Smooth muscle cell of the brain vasculature (primary cell): ENCODE data around the gene EPHA5.

Experiments used
- DNase-seq: peaks from one replicate; pipeline ENCODE4 v3.0.0-alpha.2; 2012; ENCODE audit warnings: low read depth, low spot score

The EPHA5 gene

GRCh38 chr4:65670331-65671031 is at the start of gene EPHA5:
TSS of gene EPHA5 (minus strand) at chr4:65670489. CDS start at chr4:65669742, 747 bp downstream.
- no peak for DNase-seq

- no peak for DNase-seq
Measured at GRCh38 chr4:65719635-65720034, 49.3 kb upstream of the EPHA5 start.

GRCh38 chr4:65698631-65699030 is 28.3 kb upstream of the EPHA5 start:
- no peak for DNase-seq

- no peak for DNase-seq
Measured at GRCh38 chr4:65696436-65696835, 26.1 kb upstream of the EPHA5 start.

- no peak for DNase-seq
Measured at GRCh38 chr4:65671372-65671771, 1.1 kb upstream of the EPHA5 start.

GRCh38 chr4:65670020-65670330 is 314 bp downstream of the EPHA5 start:
- no peak for DNase-seq

GRCh38 chr4:65669111-65670019 is 924 bp downstream of the EPHA5 start:
- DNase-seq = no peak

GRCh38 chr4:65668201-65669089 is 1.8 kb downstream of the EPHA5 start:
- DNase-seq = no peak

- no peak for DNase-seq
Measured at GRCh38 chr4:65667506-65668041, 2.7 kb downstream of the EPHA5 start.

- no peak for DNase-seq
Measured at GRCh38 chr4:65665771-65666523, 4.3 kb downstream of the EPHA5 start.

GRCh38 chr4:65661471-65661870 is 8.8 kb downstream of the EPHA5 start:
- DNase-seq = no peak

- no peak for DNase-seq
Measured at GRCh38 chr4:65658117-65658516, 12.2 kb downstream of the EPHA5 start.

- DNase-seq = no peak
Measured at GRCh38 chr4:65656008-65656407, 14.3 kb downstream of the EPHA5 start.

GRCh38 chr4:65654976-65655375 is 15.3 kb downstream of the EPHA5 start:
- no peak for DNase-seq

- no peak for DNase-seq
Measured at GRCh38 chr4:65653740-65654361, 16.4 kb downstream of the EPHA5 start.

GRCh38 chr4:65651751-65652150 is 18.5 kb downstream of the EPHA5 start:
- DNase-seq = no peak

GRCh38 chr4:65651031-65651430 is 19.3 kb downstream of the EPHA5 start:
- DNase-seq = no peak

GRCh38 chr4:65646136-65646535 is 24.2 kb downstream of the EPHA5 start:
- DNase-seq = no peak

GRCh38 chr4:65645185-65645584 is 25.1 kb downstream of the EPHA5 start:
- no peak for DNase-seq

GRCh38 chr4:65635051-65635821 is 35.1 kb downstream of the EPHA5 start:
- no peak for DNase-seq
